ENCODE data around the gene RUVBL2.
"Not testable (repeated sequence)": the region's sequence is repeated elsewhere in the genome, so short reads cannot be mapped to it uniquely, and the experiment has no call there.

RUVBL2 gene

DNA sequence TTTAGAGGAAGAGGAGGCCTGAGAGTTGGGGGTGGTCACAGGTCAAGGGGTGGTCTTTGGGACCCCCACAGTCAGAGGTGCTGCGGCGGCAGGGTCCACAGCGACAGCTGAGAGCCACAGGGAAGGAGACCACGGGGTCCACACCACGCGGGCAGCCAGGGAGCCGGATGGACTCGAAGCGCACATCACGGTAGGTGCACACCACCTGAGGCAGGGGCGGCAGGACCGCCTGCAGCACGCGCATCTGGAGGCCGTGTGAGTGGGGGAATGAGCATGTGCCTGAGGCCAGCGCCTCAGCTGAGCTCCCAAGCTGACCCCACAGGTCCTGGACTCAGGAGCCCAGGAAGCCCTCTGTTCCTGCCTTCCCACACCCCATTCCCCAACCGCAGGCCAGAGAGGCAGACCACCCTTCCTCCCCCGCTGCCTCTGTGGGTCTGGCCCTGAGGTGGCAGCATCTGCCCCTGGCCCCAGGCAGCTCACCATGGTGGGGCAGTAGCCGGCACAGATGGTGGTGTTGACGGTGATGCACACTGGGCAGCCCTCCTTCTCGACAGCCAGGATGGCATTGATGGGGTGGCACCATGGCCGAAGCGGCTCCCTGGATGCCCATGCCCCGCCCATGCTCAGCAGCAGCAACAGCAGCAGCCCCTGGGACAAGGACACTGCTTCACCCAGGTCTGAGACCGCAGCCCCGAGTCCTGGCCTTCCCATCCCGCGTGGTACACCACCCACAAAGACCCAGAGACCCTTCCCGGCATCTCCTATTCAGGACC lies 22.6 kb downstream of the RUVBL2 start:
- no peaks in the 10 kb centered on the region for H3K27me3 ChIP-seq (ENCODE audit: control insufficient read depth, insufficient read depth, low read length)
- H3K4me3 ChIP-seq (ENCODE audit: low read depth, low read length), result no peak overlapping the region
- no peaks in the 10 kb centered on the region for H3K36me3 ChIP-seq (ENCODE audit: control insufficient read depth, insufficient read depth, low read length)
- H3K9ac ChIP-seq, result no peak overlapping the region
- no peaks in the 10 kb centered on the region for H3K9me3 ChIP-seq (ENCODE audit: control insufficient read depth, low read length)
- no peak overlapping the region for H2AFZ ChIP-seq
- TF ChIP-seq, protein P1, sequence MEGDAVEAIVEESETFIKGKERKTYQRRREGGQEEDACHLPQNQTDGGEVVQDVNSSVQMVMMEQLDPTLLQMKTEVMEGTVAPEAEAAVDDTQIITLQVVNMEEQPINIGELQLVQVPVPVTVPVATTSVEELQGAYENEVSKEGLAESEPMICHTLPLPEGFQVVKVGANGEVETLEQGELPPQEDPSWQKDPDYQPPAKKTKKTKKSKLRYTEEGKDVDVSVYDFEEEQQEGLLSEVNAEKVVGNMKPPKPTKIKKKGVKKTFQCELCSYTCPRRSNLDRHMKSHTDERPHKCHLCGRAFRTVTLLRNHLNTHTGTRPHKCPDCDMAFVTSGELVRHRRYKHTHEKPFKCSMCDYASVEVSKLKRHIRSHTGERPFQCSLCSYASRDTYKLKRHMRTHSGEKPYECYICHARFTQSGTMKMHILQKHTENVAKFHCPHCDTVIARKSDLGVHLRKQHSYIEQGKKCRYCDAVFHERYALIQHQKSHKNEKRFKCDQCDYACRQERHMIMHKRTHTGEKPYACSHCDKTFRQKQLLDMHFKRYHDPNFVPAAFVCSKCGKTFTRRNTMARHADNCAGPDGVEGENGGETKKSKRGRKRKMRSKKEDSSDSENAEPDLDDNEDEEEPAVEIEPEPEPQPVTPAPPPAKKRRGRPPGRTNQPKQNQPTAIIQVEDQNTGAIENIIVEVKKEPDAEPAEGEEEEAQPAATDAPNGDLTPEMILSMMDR (IDR thresholded peaks at IDR 0.05), result no peak
- H3K4me1 ChIP-seq, result peaks cover 5% of the 10 kb centered on the region
- no peak overlapping the region for H3K4me2 ChIP-seq (ENCODE audit: low read length)
- no peak overlapping the region for H3K27ac ChIP-seq
- no peaks in the 10 kb centered on the region for H3K79me2 ChIP-seq

GRCh38 chr19:49017041-49017665 lies 23.5 kb downstream of the RUVBL2 start, which contains the start of gene LHB:
TSS of gene LHB (minus strand) at chr19:49017091. CDS start at chr19:49017081, 10 bp downstream.
- Histone ChIP-seq H3K4me3 (ENCODE audit: low read depth, low read length) (peak within 1 kb of the TSS; percentile 52), H3K4me2 (ENCODE audit: low read length) (peak within 1 kb of the TSS; percentile 88), H3K4me1 (peaks cover 5% of the 10 kb centered on the region), H3K27me3 (ENCODE audit: control insufficient read depth, insufficient read depth, low read length) (no peaks in the 10 kb centered on the region), H3K79me2 (no peaks in the 10 kb centered on the region), H2AFZ (peak within 1 kb of the TSS; percentile 68), H3K9me3 (ENCODE audit: control insufficient read depth, low read length) (no peaks in the 10 kb centered on the region), H3K36me3 (ENCODE audit: control insufficient read depth, insufficient read depth, low read length) (no peaks in the 10 kb centered on the region), H3K27ac (no peak within 1 kb of the TSS), H3K9ac (no peak within 1 kb of the TSS)
- TF ChIP-seq, protein P1 (IDR thresholded peaks at IDR 0.05), result no peak

GRCh38 chr19:49017666-49018351 lies 24.1 kb downstream of the RUVBL2 start:
- peaks cover 5% of the 10 kb centered on the region for H3K4me1 ChIP-seq

GRCh38 chr19:49018388-49019241 lies 24.9 kb downstream of the RUVBL2 start:
- not testable (repeated sequence) for H3K27ac ChIP-seq; H3K4me1 ChIP-seq; H3K9ac ChIP-seq; H3K79me2 ChIP-seq; H3K9me3 ChIP-seq (ENCODE audit: control insufficient read depth, low read length); H3K36me3 ChIP-seq (ENCODE audit: control insufficient read depth, insufficient read depth, low read length); H3K27me3 ChIP-seq (ENCODE audit: control insufficient read depth, insufficient read depth, low read length)
- Histone ChIP-seq H3K4me3 (ENCODE audit: low read depth, low read length) (peak overlapping the region; percentile 52), H3K4me2 (ENCODE audit: low read length) (peak overlapping the region; percentile 88), H2AFZ (peak overlapping the region; percentile 68)

More at GRCh38 chr19:49017666-49018351, 24.1 kb downstream of the RUVBL2 start:
- Histone ChIP-seq H3K36me3 (ENCODE audit: control insufficient read depth, insufficient read depth, low read length) (no peaks in the 10 kb centered on the region), H3K4me2 (ENCODE audit: low read length) (peak overlapping the region; percentile 88), H3K9me3 (ENCODE audit: control insufficient read depth, low read length) (no peaks in the 10 kb centered on the region), H3K27ac (no peak overlapping the region), H3K79me2 (no peaks in the 10 kb centered on the region), H3K9ac (no peak overlapping the region), H3K4me3 (ENCODE audit: low read depth, low read length) (peak overlapping the region; percentile 52), H3K27me3 (ENCODE audit: control insufficient read depth, insufficient read depth, low read length) (no peaks in the 10 kb centered on the region), H2AFZ (peak overlapping the region; percentile 68)
- TF ChIP-seq, protein P1 (IDR thresholded peaks at IDR 0.05), result peak; percentile 41
